B cell (primary cell): ENCODE measurements around the gene RBFA. TPM values are rescaled to one million over a fixed set of nuclear protein-coding genes. Genes with fewer than 3 reads are reported as not detected.

Experiments
- ATAC-seq: fragments of 200-7000 bp; cut with Tn5 transposase; one replicate; pipeline ENCODE4 v1.10.0; 2021; ENCODE audit warnings: low read depth, mild to moderate bottlenecking, moderate number of reproducible peaks, moderate library complexity
- CTCF ChIA-PET: fragments of 350-600 bp; sonication (Branson Sonifier 250); formaldehyde crosslinking; loops from one replicate; lab custom pipeline; 2021; ENCODE audit warnings: antibody characterized with exemption, inconsistent platforms; lab: Charles Lee
- POLR2A ChIA-PET: fragments of 350-600 bp; sonication (Branson Sonifier 250); formaldehyde crosslinking; loops from one replicate; lab custom pipeline; 2021; ENCODE audit warnings: antibody characterized with exemption; lab: Charles Lee
- DNase-seq: peaks from one replicate; pipeline ENCODE4 v3.0.0; 2013
- H2AFZ ChIP-seq: 2 replicates; pipeline ENCODE4 v1.6.1; 2012; ENCODE audit warnings: mild to moderate bottlenecking, low read depth, low read length; ENCODE audit not compliant: insufficient read depth, poor library complexity, severe bottlenecking
- H3K27ac ChIP-seq, 2 donors: 1 replicate in 1 of 2; 2 replicates in 1 of 2; pipeline ENCODE4 v1.5.1; 2012 to 2013; ENCODE audit warnings: low read length in 2 of 2, mild to moderate bottlenecking in 2 of 2, moderate library complexity in 1 of 2
- H3K27me3 ChIP-seq, 4 experiments: fragments of 200-600 bp in 1 of 4; sonication (generic) in 1 of 4; replicated peaks in 1 of 4; 1 replicate in 2 of 4; 2 replicates in 2 of 4; pipeline versions ENCODE4 v1.6.1 to v1.7.0; 2013 to 2016; ENCODE audit warnings: low read length in 3 of 4, mild to moderate bottlenecking in 2 of 4, mixed read lengths in 1 of 4, moderate library complexity in 1 of 4; ENCODE audit not compliant: insufficient read depth in 4 of 4, control insufficient read depth in 3 of 4; ENCODE audit errors: control extremely low read depth in 1 of 4
- H3K36me3 ChIP-seq, 2 experiments: replicated peaks in 1 of 2; 1 replicate in 1 of 2; 2 replicates in 1 of 2; pipeline versions ENCODE4 v1.6.1 to v1.7.1; 2013; ENCODE audit warnings: low read length in 1 of 2; ENCODE audit not compliant: insufficient read depth in 2 of 2, control insufficient read depth in 1 of 2; ENCODE audit errors: control extremely low read depth in 1 of 2, extremely low read depth in 1 of 2
- H3K4me1 ChIP-seq, 2 donors: fragments of 200-600 bp in 1 of 2; sonication (generic) in 1 of 2; 1 replicate in 1 of 2; 2 replicates in 1 of 2; pipeline versions ENCODE4 v1.5.1 to v1.6.1; 2013 to 2017; ENCODE audit warnings: low read length in 2 of 2; ENCODE audit not compliant: control insufficient read depth in 2 of 2, insufficient read depth in 2 of 2
- H3K4me2 ChIP-seq: replicated peaks from 2 replicates; pipeline ENCODE3; 2012; ENCODE audit warnings: mild to moderate bottlenecking, low read depth, low read length; ENCODE audit not compliant: poor library complexity, severe bottlenecking
- H3K4me3 ChIP-seq, 5 experiments: fragments of 200-600 bp in 1 of 5; sonication (generic) in 1 of 5; 1 replicate in 3 of 5; 2 replicates in 2 of 5; pipeline versions ENCODE4 v1.5.1 to v1.7.0; 2011 to 2016; ENCODE audit warnings: low read length in 4 of 5, mild to moderate bottlenecking in 4 of 5, low read depth in 2 of 5, control low read depth in 1 of 5, moderate library complexity in 1 of 5; ENCODE audit not compliant: insufficient read depth in 1 of 5; ENCODE audit errors: control extremely low read depth in 1 of 5, extremely low read depth in 1 of 5
- H3K79me2 ChIP-seq: fragments of 200-600 bp; sonication (generic); one replicate; pipeline ENCODE4 v1.6.0; 2016; ENCODE audit warnings: low read length; ENCODE audit not compliant: control insufficient read depth, insufficient read depth
- H3K9ac ChIP-seq: fragments of 200-600 bp; sonication (generic); 2 replicates; pipeline ENCODE4 v1.6.1; 2017; ENCODE audit warnings: mild to moderate bottlenecking, low read length, moderate library complexity
- H3K9me3 ChIP-seq, 3 donors: one replicate each; pipeline versions ENCODE4 v1.6.1 to v1.7.1; 2013; ENCODE audit warnings: low read length in 2 of 3; ENCODE audit not compliant: control insufficient read depth in 2 of 3, insufficient read depth in 1 of 3; ENCODE audit errors: control extremely low read depth in 1 of 3
- H4K20me1 ChIP-seq: 2 replicates; pipeline ENCODE4 v1.6.0; 2012; ENCODE audit warnings: mild to moderate bottlenecking, low read length; ENCODE audit not compliant: insufficient read depth, control insufficient read depth, poor library complexity, severe bottlenecking
- H3K27ac Mint-ChIP-seq: one replicate; pipeline ENCODE4 v1.8.0; 2021; ENCODE audit warnings: mixed read lengths
- H3K27me3 Mint-ChIP-seq: one replicate; pipeline ENCODE4 v1.8.0; 2021; ENCODE audit warnings: mixed read lengths
- H3K4me1 Mint-ChIP-seq: one replicate; pipeline ENCODE4 v1.8.0; 2021; ENCODE audit warnings: mixed read lengths
- H3K4me3 Mint-ChIP-seq: one replicate; pipeline ENCODE4 v1.8.0; 2021; ENCODE audit warnings: mixed read lengths
- H3K9me3 Mint-ChIP-seq: one replicate; pipeline ENCODE4 v1.8.0; 2022; ENCODE audit warnings: mixed read lengths; ENCODE audit not compliant: insufficient read depth
- CTCF ChIP-seq: fragments of 200-600 bp; IDR thresholded peaks from one replicate; pipeline ENCODE4 v1.8.0; 2022; ENCODE audit warnings: antibody characterized with exemption, mild to moderate bottlenecking
- EZH2 ChIP-seq: IDR thresholded peaks from 2 replicates; pipeline ENCODE4 v1.6.1; 2012; ENCODE audit warnings: borderline replicate concordance, low read depth, mild to moderate bottlenecking, moderate library complexity, low read length; ENCODE audit not compliant: insufficient read depth, poor library complexity, severe bottlenecking
- WGBS: methylation state at CpG from one replicate; pipeline ENCODE4 v1.1.5; 2013; ENCODE audit warnings: missing lambda C conversion rate; ENCODE audit not compliant: insufficient coverage; 5-methylcytosine and 5-hydroxymethylcytosine counted together
- intact Hi-C: fragments of 100-400 bp; cut with micrococcal nuclease; formaldehyde crosslinking; loops from one replicate; pipeline ENCODE4 v1.10.0; 2022
- polyA plus RNA-seq: library from polyadenylated mRNA; depleted of rRNA; stranded (reverse); fragments of >200 nt; gene quantifications from 2 replicates; pipeline ENCODE4 v1.2.3, GENCODE V29; 2012
- total RNA-seq, 2 donors: library from RNA; stranded (reverse); fragments of 120-200 nt in 1 of 2; gene quantifications; 1 replicate in 1 of 2; 2 replicates in 1 of 2; pipeline versions ENCODE4 v1.2.3 to v1.2.4, GENCODE V29; 2013 to 2022

The RBFA gene
- total and polyA plus RNA-seq, 2 donors (not counting 1 experiment from before 2014, with no cell fraction given), result 22.0 to 24.2 TPM

DNA sequence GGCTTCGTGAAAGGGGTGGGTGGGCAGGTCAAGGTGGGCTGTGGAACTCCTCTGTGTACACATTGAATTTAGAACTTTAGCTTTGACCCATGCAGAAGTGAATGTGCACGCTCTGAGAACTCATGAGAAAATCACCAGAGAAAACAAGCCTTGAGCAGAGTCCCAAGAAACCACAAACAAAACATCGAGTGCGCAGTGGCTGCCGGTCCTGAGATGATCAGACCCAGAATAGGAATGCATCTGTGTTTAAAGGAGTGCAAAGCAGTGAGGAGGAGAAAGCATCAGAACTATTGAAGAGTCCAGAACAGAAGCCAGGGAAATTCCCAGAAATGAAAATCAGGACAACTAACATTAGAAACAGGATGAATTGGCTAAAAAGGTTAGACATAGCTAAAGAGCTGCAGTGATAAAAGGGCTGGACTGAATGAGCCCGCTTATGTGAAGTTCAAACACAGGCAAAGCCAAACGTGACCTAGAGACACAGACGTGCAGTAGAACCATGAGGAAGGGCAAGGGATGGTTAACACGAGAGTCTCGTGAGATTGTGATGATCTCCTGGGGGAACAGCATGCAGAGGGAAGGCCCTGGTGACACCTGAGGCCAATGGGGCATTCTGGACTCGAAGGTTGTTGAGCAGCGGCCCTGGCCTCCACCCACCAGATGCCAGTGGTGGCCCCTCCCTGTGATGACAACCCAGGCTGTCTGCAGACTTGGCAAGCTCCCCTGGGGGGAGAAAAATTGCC lies 29.5 kb upstream of the RBFA start:
- Histone ChIP-seq H4K20me1 (no peaks in the 10 kb centered on the region), H3K9me3 (peaks cover 0 to 39% (median 11%) of the 10 kb centered on the region in 3 donors), H3K4me3 (no peak overlapping the region), H3K27ac (no peak overlapping the region), H3K27me3 (no peaks in the 10 kb centered on the region), H3K4me1 (no peaks in the 10 kb centered on the region), H3K4me2 (no peak overlapping the region), H3K9ac (no peak overlapping the region), H2AFZ (no peak overlapping the region), H3K79me2 (no peaks in the 10 kb centered on the region), H3K36me3 (no peaks in the 10 kb centered on the region)
- intact Hi-C loops, result no loop called here
- ChIA-PET CTCF (no interaction called here), POLR2A (no interaction called here)
- DNase-seq (no peak), ATAC-seq (no peak)
- 72% methylated on average over 8 of the region's 12 CpGs for WGBS
- peak overlapping the region; percentile 24 for H3K4me3 Mint-ChIP-seq
- no peaks in the 10 kb centered on the region for H3K27me3 Mint-ChIP-seq
- peak overlapping the region; percentile 85 for H3K27ac Mint-ChIP-seq
- peaks cover 7% of the 10 kb centered on the region for H3K4me1 Mint-ChIP-seq
- peaks cover 10% of the 10 kb centered on the region for H3K9me3 Mint-ChIP-seq
- TF ChIP-seq CTCF (no peak), EZH2 (no peak)

GRCh38 chr18:80006724-80007123 lies 27.5 kb upstream of the RBFA start:
- Histone ChIP-seq H3K9me3 (peaks cover 0 to 39% (median 4%) of the 10 kb centered on the region in 3 donors), H3K4me1 (no peaks in the 10 kb centered on the region), H3K79me2 (no peaks in the 10 kb centered on the region), H3K27me3 (no peaks in the 10 kb centered on the region), H3K4me3 (no peak overlapping the region), H3K4me2 (no peak overlapping the region), H3K36me3 (no peaks in the 10 kb centered on the region), H4K20me1 (no peaks in the 10 kb centered on the region), H3K9ac (no peak overlapping the region), H3K27ac (no peak overlapping the region), H2AFZ (no peak overlapping the region)
- TF ChIP-seq EZH2 (no peak), CTCF (no peak)
- no peaks in the 10 kb centered on the region for H3K27me3 Mint-ChIP-seq
- WGBS, result 92% methylated on average over 2 of the region's 7 CpGs
- ChIA-PET POLR2A (interaction anchor here (0.6 kb wide), 1 partner anchor 631 kb away, joined by 7 read pairs; no protein-coding TSS in a partner anchor), CTCF (interaction anchor here (0.7 kb wide), 1 partner anchor 151 kb away, joined by 3 read pairs; no protein-coding TSS in a partner anchor)
- H3K4me3 Mint-ChIP-seq, result no peak overlapping the region
- H3K4me1 Mint-ChIP-seq, result peaks cover 7% of the 10 kb centered on the region
- ATAC-seq, result no peak
- no peak for DNase-seq
- peaks cover 16% of the 10 kb centered on the region for H3K9me3 Mint-ChIP-seq
- intact Hi-C loops, result no loop called here
- H3K27ac Mint-ChIP-seq, result no peak overlapping the region
